D721Med (cell line): ENCODE measurements around the gene CDH13.

Source experiments
- DNase-seq: peaks from one replicate; pipeline ENCODE4 v3.0.0; 2011; ENCODE audit warnings: low spot score; ENCODE audit not compliant: insufficient read length
- FAIRE-seq: peaks from 2 replicates; lab custom pipeline; 2011; peaks lifted over from hg19 to GRCh38; lab: Jason Lieb, UNC
- CTCF ChIP-seq: IDR thresholded peaks from 2 replicates; pipeline ENCODE4 v1.5.1; 2012; ENCODE audit warnings: mild to moderate bottlenecking, control low read depth; ENCODE audit not compliant: insufficient read depth; ENCODE audit errors: missing control alignments

The CDH13 gene

GRCh38 chr16:82882982-82883835, 256.4 kb downstream of the CDH13 start:
- FAIRE-seq (no peak), DNase-seq (no peak)
- no peak for TF ChIP-seq CTCF

- TF ChIP-seq CTCF: no peak
- DNase-seq: no peak
- no peak for FAIRE-seq
Observed at GRCh38 chr16:82884320-82884898, 257.6 kb downstream of the CDH13 start.

GRCh38 chr16:82886146-82886545, 259.4 kb downstream of the CDH13 start:
- no peak for TF ChIP-seq CTCF
- no peak for DNase-seq
- no peak for FAIRE-seq

- no peak for DNase-seq
- TF ChIP-seq CTCF: no peak
- FAIRE-seq: no peak
Observed at GRCh38 chr16:82888591-82889001, 261.8 kb downstream of the CDH13 start.

- DNase-seq (no peak), FAIRE-seq (no peak)
- TF ChIP-seq CTCF: no peak
Observed at GRCh38 chr16:82891424-82891823, 264.7 kb downstream of the CDH13 start.

- FAIRE-seq: no peak
- DNase-seq: no peak
Observed at GRCh38 chr16:82891918-82892317, 265.1 kb downstream of the CDH13 start.

More at GRCh38 chr16:82891918-82892317, 265.1 kb downstream of the CDH13 start:
- TF ChIP-seq CTCF: no peak
